Endothelial cell of umbilical vein (primary cell): ENCODE results near the gene MED6.

Experiments used
- EZH2 ChIP-seq: IDR thresholded peaks from 2 replicates; pipeline ENCODE4 v1.6.1; 2012; ENCODE audit warnings: borderline replicate concordance, low read depth, mild to moderate bottlenecking, moderate library complexity, low read length, inconsistent platforms; ENCODE audit not compliant: severe bottlenecking
- JUN ChIP-seq: IDR thresholded peaks from 2 replicates; pipeline ENCODE4 v1.6.1; 2011; ENCODE audit warnings: borderline replicate concordance, low read depth; ENCODE audit not compliant: insufficient read length, insufficient read depth
- POLR2A ChIP-seq: IDR thresholded peaks from 2 replicates; pipeline ENCODE4 v1.6.1; 2012; ENCODE audit warnings: low read depth, mild to moderate bottlenecking, control low read depth, low read length
- POLR2AphosphoS5 ChIP-seq: IDR thresholded peaks from 2 replicates; pipeline ENCODE4 v1.6.1; 2012; ENCODE audit warnings: low read depth, mild to moderate bottlenecking, control low read depth, low read length, moderate library complexity; ENCODE audit not compliant: insufficient read depth
- TF ChIP-seq, protein P1 (sequence below), 2 donors: IDR thresholded peaks; 1 replicate in 1 of 2; 2 replicates in 1 of 2; pipeline ENCODE4 v1.5.1; 2011; ENCODE audit warnings: low read length in 2 of 2, mild to moderate bottlenecking in 2 of 2, moderate library complexity in 2 of 2, control low read depth in 1 of 2, inconsistent platforms in 1 of 2, low read depth in 1 of 2; ENCODE audit not compliant: insufficient read depth in 1 of 2; ENCODE audit errors: extremely low read depth in 1 of 2
- TF ChIP-seq, protein P2 (sequence below): IDR thresholded peaks from 2 replicates; pipeline ENCODE4 v1.6.1; 2011; ENCODE audit not compliant: insufficient read depth, insufficient read length

DNA sequence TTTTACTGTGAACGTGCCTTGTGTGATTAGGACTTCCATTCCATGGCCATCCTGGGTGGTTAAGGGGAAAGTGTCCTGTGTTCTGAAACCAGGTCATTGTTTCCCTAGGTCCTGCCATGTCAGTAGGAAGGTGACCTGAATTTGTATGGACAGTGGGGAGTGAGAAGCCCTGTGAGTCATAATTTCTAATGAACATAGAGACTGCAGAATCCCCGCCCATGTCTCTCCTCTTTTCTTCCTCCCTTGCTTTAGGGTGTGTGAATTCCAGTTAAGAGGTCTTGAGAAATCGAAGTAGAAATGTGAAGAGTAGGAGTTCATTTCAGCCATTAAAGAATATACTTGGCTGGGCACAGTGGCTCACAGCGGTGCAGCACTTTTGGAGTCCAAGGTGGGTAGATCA is 49.3 kb upstream of the MED6 start:
- TF ChIP-seq POLR2A: no peak
- no peak for TF ChIP-seq EZH2
- TF ChIP-seq, protein P1, sequence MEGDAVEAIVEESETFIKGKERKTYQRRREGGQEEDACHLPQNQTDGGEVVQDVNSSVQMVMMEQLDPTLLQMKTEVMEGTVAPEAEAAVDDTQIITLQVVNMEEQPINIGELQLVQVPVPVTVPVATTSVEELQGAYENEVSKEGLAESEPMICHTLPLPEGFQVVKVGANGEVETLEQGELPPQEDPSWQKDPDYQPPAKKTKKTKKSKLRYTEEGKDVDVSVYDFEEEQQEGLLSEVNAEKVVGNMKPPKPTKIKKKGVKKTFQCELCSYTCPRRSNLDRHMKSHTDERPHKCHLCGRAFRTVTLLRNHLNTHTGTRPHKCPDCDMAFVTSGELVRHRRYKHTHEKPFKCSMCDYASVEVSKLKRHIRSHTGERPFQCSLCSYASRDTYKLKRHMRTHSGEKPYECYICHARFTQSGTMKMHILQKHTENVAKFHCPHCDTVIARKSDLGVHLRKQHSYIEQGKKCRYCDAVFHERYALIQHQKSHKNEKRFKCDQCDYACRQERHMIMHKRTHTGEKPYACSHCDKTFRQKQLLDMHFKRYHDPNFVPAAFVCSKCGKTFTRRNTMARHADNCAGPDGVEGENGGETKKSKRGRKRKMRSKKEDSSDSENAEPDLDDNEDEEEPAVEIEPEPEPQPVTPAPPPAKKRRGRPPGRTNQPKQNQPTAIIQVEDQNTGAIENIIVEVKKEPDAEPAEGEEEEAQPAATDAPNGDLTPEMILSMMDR (IDR thresholded peaks at IDR 0.05; ENCODE audit: extremely low read depth in 1 of 2, insufficient read depth in 1 of 2, low read depth in 1 of 2, low read length in 2 of 2): no peak
- no peak for TF ChIP-seq POLR2AphosphoS5
- TF ChIP-seq JUN: no peak
- TF ChIP-seq, protein P2, sequence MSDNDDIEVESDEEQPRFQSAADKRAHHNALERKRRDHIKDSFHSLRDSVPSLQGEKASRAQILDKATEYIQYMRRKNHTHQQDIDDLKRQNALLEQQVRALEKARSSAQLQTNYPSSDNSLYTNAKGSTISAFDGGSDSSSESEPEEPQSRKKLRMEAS: no peak
